ENCODE results near the gene CCDC71.

DNA sequence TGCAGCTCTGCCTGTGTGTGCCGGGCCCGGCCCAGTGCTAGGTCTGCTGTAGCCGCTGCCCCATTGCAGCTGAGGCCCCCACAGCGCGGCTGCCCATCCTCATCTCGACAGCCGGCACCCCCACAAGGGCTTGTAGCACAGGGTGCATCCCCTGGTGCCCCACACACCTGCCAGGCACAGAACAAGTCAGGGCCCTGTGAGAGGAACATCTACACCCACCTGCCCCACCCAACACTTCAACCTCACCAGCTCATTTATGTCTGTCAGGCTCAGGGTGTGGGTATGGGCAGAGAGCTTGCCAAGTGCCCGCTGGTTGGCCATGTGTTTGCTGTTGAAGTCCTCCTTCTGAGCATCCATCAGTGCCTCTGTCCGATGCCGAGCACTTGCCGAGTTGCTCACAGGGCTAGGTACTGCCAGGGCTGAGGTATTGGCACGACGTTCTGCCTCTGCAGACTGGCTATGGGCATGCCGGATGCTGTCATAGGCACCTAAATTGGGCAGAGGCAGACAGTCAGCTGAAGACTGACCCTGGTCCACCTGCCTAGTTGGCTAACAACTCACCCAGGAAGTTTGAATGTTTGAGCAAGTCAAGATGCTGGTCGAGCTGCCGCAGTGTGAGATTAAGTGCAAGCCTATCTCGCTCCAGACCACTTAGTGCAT lies 43.1 kb downstream of the CCDC71 start:
- TF ChIP-seq CTCF (IDR thresholded peaks at IDR 0.05; ENCODE audit: low read depth, low read length, poor library complexity, severe bottlenecking) (no peak), EZH2phosphoT487 (IDR thresholded peaks at IDR 0.05; ENCODE audit: borderline replicate concordance, low read length) (no peak)
